ENCODE results near the gene RABL2B.

RABL2B gene

GRCh38 chr22:50722048-50722701, 61.3 kb downstream of the RABL2B start:
- DNase-seq, result no peak

- DNase-seq, result no peak
Observed at GRCh38 chr22:50721257-50721844, 62.1 kb downstream of the RABL2B start.

DNA sequence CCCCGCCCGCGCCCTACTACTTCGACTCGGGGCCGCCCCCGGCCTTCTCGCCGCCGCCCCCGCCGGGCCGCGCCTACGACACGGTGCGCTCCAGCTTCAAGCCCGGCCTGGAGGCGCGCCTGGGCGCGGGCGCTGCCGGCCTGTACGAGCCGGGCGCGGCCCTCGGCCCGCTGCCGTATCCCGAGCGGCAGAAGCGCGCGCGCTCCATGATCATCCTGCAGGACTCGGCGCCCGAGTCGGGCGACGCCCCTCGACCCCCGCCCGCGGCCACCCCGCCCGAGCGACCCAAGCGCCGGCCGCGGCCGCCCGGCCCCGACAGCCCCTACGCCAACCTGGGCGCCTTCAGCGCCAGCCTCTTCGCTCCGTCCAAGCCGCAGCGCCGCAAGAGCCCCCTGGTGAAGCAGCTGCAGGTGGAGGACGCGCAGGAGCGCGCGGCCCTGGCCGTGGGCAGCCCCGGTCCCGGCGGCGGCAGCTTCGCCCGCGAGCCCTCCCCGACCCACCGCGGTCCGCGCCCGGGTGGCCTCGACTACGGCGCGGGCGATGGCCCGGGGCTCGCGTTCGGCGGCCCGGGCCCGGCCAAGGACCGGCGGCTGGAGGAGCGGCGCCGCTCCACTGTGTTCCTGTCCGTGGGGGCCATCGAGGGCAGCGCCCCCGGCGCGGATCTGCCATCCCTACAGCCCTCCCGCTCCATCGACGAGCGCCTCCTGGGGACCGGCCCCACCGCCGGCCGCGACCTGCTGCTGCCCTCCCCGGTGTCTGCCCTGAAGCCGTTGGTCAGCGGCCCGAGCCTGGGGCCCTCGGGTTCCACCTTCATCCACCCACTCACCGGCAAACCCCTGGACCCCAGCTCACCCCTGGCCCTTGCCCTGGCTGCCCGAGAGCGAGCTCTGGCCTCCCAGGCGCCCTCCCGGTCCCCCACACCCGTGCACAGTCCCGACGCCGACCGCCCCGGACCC, 62.9 kb downstream of the RABL2B start:
- no peak for DNase-seq

- no peak for DNase-seq
Observed at GRCh38 chr22:50719814-50720300, 63.6 kb downstream of the RABL2B start.

DNA sequence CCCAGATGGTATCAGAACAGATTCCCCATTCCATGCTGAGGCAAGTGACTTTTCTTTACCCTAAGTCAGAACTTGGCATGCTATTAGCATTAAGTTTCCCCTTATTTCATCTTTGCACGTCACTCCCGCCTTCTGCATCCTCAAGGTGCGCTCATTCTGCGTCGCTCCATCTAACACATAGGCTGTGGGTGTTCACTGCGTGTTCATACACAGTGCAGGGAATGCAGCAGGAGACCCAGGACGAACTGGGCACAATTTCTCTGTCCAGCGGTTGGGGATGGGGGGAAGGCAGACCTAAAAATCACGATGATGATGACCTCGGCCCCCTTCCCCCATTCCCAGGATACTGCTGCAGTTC, 65.1 kb downstream of the RABL2B start:
- DNase-seq, result no peak

DNA sequence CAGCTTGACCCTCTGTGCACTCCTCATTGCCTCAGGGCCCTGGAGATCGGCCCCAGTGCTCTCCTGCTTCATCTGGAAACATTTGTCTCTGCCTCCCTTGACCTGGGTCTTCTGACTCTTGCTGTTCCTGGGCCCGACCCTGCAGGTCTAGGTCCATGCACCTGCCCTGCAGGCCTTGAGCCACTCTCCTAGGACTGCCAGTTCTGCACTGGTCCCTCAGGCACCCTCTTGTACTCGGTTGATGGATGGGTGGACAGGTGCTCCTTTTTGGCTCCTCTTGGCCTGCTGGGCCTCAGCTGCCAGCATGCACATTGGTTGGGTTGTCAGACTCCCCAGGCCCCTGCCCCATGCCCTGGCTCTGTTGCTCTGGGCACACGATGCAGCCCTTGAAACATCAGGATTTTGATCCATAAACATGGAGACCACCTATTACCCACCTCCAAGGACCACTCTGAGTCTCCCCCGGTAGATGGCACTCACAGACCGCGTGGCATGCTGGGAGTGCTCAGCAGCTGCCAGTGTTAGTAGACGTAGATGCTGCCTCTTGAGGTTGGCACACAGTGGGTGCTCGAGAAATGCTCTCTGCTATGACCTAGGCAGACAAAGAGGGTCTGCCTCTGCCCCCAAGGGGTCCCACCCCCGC, 65.6 kb downstream of the RABL2B start:
- DNase-seq, result no peak

Data from CD4-positive, alpha-beta T cell treated with Interleukin-10 for 1 hour (primary cell).